Activated naive CD4-positive, alpha-beta T cell treated with anti-CD3 and anti-CD28 coated beads for 36 hours (primary cell): ENCODE results near the gene UBN2. TPM values are rescaled to one million over a fixed set of nuclear protein-coding genes. Genes with fewer than 3 reads are reported as not detected.

ENCODE experiments used
- CTCF ChIA-PET: fragments of 350-600 bp; sonication (Branson Sonifier 250); formaldehyde crosslinking; loops from one replicate; lab custom pipeline; 2021; ENCODE audit warnings: antibody characterized with exemption; lab: Charles Lee
- DNase-seq: peaks from one replicate; pipeline ENCODE4 v3.0.0-alpha.2; 2020
- H3K27ac Mint-ChIP-seq: one replicate; pipeline ENCODE4 v1.8.0; 2021; ENCODE audit warnings: mild to moderate bottlenecking, mixed read lengths
- H3K27me3 Mint-ChIP-seq: one replicate; pipeline ENCODE4 v1.8.0; 2021; ENCODE audit warnings: low read depth, mixed read lengths
- H3K36me3 Mint-ChIP-seq: one replicate; pipeline ENCODE4 v1.8.0; 2021; ENCODE audit warnings: low read depth, mixed read lengths
- H3K4me1 Mint-ChIP-seq: one replicate; pipeline ENCODE4 v1.8.0; 2021; ENCODE audit warnings: low read depth, mixed read lengths
- H3K4me3 Mint-ChIP-seq: one replicate; pipeline ENCODE4 v1.8.0; 2021; ENCODE audit warnings: mild to moderate bottlenecking, moderate library complexity, mixed read lengths
- H3K9me3 Mint-ChIP-seq: one replicate; pipeline ENCODE4 v1.8.0; 2021; ENCODE audit warnings: mixed read lengths
- intact Hi-C: fragments of 100-400 bp; cut with micrococcal nuclease; formaldehyde crosslinking; loops from one replicate; pipeline ENCODE4 v1.15.1; 2023
- total RNA-seq, 2 experiments: library from RNA; stranded (reverse); gene quantifications; one replicate each; pipeline ENCODE4 v1.2.3, GENCODE V29; 2021

The UBN2 gene
- total RNA-seq, 2 experiments from 2014 or later: 9.7 to 10.6 TPM

DNA sequence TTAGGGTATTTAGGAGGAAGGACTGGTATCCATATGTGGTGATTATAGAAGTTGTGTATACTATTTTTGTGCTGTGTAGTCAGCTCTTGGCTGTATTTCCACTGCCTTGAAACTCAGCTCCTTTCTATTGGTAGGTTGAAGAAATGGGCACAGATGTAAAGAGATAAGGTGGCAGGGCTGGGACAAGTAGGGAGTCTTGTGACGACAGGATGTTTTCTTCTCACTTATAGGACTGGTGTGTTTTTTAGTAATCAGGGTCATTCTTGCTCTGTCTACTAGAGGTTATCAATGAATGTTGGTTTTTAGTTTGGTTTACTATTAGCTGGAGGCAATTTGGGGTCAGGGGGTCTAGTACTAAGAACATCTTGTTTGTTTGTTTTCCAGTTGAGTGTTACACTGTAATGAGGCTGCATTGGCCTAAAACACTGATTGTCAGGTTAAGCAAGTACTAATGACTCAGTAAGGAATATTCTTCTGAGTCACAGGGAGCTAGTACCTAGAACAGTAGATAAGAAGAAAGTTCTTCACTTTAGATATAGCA lies 11.8 kb downstream of the UBN2 start:
- peaks cover 8% of the 10 kb centered on the region for H3K4me1 Mint-ChIP-seq
- DNase-seq: no peak
- CTCF ChIA-PET: interaction anchor here (1.7 kb wide), 1 partner anchor 11 kb away, joined by 5 read pairs; no protein-coding TSS in a partner anchor
- intact Hi-C loops: no loop called here
- H3K4me3 Mint-ChIP-seq: no peak overlapping the region
- no peak overlapping the region for H3K27ac Mint-ChIP-seq
- peaks cover 27% of the 10 kb centered on the region for H3K36me3 Mint-ChIP-seq
- no peaks in the 10 kb centered on the region for H3K27me3 Mint-ChIP-seq
- no peaks in the 10 kb centered on the region for H3K9me3 Mint-ChIP-seq

DNA sequence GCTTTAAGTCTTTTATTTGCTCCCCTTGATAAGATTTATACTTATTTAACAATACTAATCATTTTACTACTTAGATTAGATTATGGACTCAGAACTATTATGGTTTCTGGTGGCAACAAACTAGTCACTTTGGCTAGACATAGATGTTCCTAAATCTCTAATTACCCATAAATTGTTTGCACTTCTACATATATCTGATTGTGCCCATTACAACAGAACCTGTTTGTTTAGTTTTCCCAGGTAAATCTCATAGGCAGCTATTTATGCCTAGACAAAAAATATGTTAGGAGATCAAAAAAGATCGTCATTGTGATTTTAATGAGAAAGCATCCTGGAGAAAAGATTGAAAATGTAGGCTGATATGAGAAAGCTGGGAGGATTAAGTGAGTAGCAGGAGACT lies 14.4 kb downstream of the UBN2 start:
- H3K4me3 Mint-ChIP-seq: no peak overlapping the region
- DNase-seq: no peak
- no peaks in the 10 kb centered on the region for H3K27me3 Mint-ChIP-seq
- CTCF ChIA-PET: no interaction called here
- intact Hi-C loops: no loop called here
- H3K36me3 Mint-ChIP-seq: peaks cover 19% of the 10 kb centered on the region
- H3K27ac Mint-ChIP-seq: no peak overlapping the region
- no peaks in the 10 kb centered on the region for H3K9me3 Mint-ChIP-seq
- H3K4me1 Mint-ChIP-seq: peaks cover 8% of the 10 kb centered on the region

DNA sequence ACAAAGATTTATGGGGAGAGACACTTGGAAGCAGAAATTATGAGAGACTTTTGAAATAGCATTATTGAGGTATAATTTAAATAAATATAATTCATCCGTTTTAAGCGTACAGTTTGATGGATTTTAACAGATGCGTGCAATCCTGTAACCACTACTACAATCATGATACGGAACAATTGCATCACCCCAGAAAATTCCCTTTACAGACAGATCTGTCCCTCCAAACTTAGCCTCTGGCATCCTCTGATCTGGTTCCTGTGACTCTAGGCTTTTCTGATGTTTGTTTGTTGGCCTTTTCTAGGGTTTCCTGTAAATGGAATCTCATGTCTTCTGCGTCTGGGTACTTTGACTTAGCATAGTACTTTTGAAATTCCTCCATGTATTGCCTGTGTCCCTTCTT lies 15.5 kb downstream of the UBN2 start:
- Mint-ChIP-seq H3K27ac (no peak overlapping the region), H3K4me3 (no peak overlapping the region), H3K4me1 (peaks cover 8% of the 10 kb centered on the region), H3K27me3 (no peaks in the 10 kb centered on the region), H3K9me3 (no peaks in the 10 kb centered on the region), H3K36me3 (peaks cover 21% of the 10 kb centered on the region)
- intact Hi-C loops: no loop called here
- no peak for DNase-seq
- CTCF ChIA-PET: no interaction called here

DNA sequence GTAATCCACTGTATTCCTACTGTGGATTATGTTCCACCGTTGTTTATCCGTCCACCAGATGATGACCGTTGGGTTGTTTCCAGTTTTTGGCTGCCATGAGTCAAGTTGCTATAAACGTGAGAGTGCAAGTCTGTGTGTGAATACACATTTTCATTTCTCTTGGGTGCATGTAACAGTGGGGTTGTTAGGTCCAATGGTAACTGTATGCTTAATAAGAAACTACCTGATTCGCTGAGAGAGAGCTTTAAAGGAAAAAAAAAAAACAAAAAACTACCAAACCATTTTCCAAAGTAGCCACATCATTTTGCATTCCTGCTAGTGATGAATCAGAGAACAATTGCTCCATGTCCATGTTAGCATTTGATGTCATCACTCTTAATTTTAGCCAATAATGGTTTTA lies 15.9 kb downstream of the UBN2 start:
- no peak for DNase-seq
- Mint-ChIP-seq H3K36me3 (peaks cover 21% of the 10 kb centered on the region), H3K4me1 (peaks cover 8% of the 10 kb centered on the region), H3K27ac (no peak overlapping the region), H3K4me3 (no peak overlapping the region), H3K9me3 (no peaks in the 10 kb centered on the region), H3K27me3 (no peaks in the 10 kb centered on the region)
- CTCF ChIA-PET: no interaction called here
- intact Hi-C loops: no loop called here

DNA sequence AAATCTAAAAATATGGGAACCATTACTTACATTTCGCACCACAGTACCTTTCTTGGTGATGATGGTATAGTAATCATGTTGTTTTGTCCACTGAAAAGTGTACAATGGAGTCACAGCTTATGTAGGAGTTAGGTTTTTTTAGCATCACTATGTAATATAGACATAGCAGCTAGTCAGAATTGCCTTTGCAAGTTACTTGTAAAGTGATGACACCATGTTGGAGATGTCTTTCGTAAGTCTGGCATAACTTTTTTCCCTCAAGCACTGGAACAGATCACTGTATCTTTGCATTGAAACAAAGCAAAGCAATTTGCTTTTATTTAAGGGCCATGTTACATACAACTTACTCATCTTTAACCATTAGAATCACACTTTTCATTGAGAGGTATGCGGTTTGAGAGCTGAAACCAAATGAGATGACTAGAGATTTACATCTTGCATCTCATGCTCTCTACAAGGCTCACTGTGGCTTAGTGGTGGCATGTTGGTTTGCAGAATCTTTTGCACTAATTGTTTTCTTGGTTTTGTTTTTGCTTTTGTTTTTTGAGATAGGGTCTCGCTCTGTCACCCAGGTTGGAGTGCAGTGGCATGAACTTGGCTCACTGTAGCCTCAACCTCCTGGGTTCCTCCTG lies 18.3 kb downstream of the UBN2 start:
- no peak overlapping the region for H3K4me3 Mint-ChIP-seq
- CTCF ChIA-PET: no interaction called here
- H3K36me3 Mint-ChIP-seq: peaks cover 14% of the 10 kb centered on the region
- no peaks in the 10 kb centered on the region for H3K9me3 Mint-ChIP-seq
- H3K27ac Mint-ChIP-seq: no peak overlapping the region
- no peaks in the 10 kb centered on the region for H3K27me3 Mint-ChIP-seq
- H3K4me1 Mint-ChIP-seq: peaks cover 4% of the 10 kb centered on the region
- DNase-seq: no peak
- intact Hi-C loops: no loop called here

DNA sequence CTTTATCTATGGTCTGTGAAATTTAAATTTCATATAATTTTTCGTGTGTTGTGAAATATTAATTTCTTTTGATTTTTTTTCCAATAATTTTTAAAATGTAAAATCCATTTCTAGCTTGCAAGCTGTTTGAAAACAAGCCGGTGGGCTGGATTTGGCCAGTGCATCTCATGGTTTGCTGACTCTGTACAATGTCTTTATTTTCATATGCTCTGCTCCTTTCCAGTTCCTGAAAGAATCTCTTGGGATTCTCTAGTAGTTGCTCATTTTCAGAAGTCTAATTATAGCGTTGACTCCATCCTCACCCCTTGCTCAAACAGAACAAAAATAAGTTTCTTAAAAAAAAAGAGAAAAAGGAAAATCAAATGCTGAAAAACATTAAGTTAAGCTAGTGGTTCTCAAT lies 21.4 kb downstream of the UBN2 start:
- CTCF ChIA-PET: no interaction called here
- no peaks in the 10 kb centered on the region for H3K27me3 Mint-ChIP-seq
- no peak for DNase-seq
- no peak overlapping the region for H3K27ac Mint-ChIP-seq
- H3K9me3 Mint-ChIP-seq: no peaks in the 10 kb centered on the region
- no peaks in the 10 kb centered on the region for H3K4me1 Mint-ChIP-seq
- no peak overlapping the region for H3K4me3 Mint-ChIP-seq
- intact Hi-C loops: no loop called here
- H3K36me3 Mint-ChIP-seq: peaks cover 10% of the 10 kb centered on the region

DNA sequence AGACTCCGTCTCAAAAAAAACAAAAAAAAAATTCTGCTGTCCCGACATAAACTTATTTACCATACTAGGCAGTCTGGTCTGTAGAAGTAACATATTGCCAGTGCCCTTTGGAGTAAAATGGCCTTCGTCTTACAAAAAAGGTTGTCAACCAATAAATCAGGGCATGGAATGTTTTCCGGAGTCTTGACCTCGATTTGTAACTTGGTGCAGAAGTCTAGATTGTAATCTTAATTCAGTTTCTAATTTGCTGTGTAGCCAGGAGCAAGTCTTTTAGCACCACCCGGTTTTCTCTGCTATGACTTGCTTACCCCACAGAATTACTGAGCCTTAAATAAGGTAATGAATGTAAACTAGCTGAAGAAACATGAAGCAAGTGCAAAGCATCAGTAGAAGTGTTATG lies 23.2 kb downstream of the UBN2 start:
- Mint-ChIP-seq H3K4me3 (no peak overlapping the region), H3K27me3 (no peaks in the 10 kb centered on the region), H3K4me1 (no peaks in the 10 kb centered on the region), H3K27ac (no peak overlapping the region), H3K9me3 (no peaks in the 10 kb centered on the region), H3K36me3 (peaks cover 13% of the 10 kb centered on the region)
- no peak for DNase-seq
- intact Hi-C loops: no loop called here
- CTCF ChIA-PET: no interaction called here

DNA sequence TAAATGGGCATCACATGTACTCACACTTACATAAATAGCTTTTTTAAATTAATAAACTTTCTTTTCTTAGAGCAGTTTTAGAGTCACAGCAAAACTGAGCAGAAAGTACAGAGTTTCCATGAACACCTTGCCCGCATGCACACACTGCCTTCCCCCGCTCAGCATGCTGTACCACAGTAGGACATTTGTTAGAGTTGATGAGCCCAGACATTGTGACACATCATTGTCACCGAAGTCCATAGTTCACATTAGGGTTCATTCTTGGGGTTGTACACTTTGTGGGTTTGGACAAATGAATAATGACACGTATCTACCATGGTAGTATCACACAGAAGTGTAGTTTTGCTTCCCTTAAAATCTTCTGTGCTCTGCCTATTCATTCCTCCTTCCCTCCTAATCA lies 23.7 kb downstream of the UBN2 start:
- CTCF ChIA-PET: no interaction called here
- Mint-ChIP-seq H3K9me3 (no peaks in the 10 kb centered on the region), H3K4me3 (no peak overlapping the region), H3K27me3 (no peaks in the 10 kb centered on the region), H3K4me1 (no peaks in the 10 kb centered on the region), H3K27ac (no peak overlapping the region), H3K36me3 (peaks cover 13% of the 10 kb centered on the region)
- intact Hi-C loops: no loop called here
- no peak for DNase-seq

DNA sequence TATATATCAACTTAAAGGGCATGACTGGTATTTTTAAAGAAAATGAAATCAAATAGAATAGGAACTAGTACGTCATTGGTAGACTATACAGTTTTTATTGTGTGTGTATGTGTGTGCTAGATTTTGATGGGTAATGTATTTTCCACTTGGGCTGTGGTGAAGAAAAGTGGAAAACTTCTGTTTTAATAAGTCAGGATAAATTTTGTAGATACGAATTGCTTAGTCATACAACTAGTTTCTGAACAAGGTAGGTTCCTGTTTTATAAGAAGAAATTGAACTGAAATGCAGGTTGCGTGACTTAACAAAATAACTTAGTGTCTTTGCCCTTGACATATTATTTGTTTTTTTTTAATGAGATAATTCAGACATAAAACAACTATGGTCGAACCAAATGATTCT lies 24.3 kb downstream of the UBN2 start:
- intact Hi-C loops: no loop called here
- Mint-ChIP-seq H3K27ac (no peak overlapping the region), H3K4me1 (no peaks in the 10 kb centered on the region), H3K9me3 (no peaks in the 10 kb centered on the region), H3K36me3 (peaks cover 13% of the 10 kb centered on the region), H3K4me3 (no peak overlapping the region), H3K27me3 (no peaks in the 10 kb centered on the region)
- DNase-seq: no peak
- CTCF ChIA-PET: no interaction called here

DNA sequence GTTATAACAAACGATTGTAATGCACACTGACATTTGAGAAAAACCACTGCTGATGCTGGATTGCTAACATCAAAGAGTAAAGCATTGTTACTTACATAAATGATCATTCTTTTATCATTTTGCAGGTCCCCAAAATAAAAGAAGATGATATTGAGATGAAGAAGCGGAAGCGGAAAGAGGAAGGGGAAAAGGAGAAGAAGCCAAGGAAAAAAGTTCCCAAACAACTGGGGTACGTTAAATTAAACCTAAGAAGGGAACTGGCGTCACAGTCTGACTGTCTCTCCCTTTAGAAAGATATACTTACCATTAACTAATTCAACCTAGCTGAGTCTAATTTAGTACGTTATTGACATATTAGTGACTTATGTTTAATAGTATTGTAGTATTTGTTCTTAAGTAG lies 28.1 kb downstream of the UBN2 start:
- intact Hi-C loops: no loop called here
- Mint-ChIP-seq H3K27me3 (no peaks in the 10 kb centered on the region), H3K4me1 (no peaks in the 10 kb centered on the region), H3K4me3 (no peak overlapping the region), H3K36me3 (peaks cover 15% of the 10 kb centered on the region), H3K27ac (no peak overlapping the region), H3K9me3 (no peaks in the 10 kb centered on the region)
- CTCF ChIA-PET: no interaction called here
- no peak for DNase-seq

DNA sequence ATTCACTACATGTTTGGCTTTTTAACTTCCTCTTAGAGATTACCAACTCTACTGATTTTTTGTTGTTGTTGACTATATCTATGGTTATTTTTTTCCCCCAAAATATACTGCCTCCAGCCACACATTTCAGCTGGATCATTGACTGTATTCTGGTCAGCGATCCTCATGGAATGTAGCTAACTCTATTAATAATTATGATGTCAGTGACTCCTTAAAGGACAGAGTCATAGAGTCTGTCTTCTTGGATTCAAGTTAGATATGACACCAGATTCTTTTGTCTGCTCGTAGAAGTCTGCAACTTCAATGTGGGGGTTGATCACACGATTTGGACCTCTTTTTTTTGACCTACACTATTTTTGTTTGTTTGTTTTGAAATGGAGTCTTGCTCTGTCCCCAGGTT lies 33.2 kb downstream of the UBN2 start:
- no peak overlapping the region for H3K4me3 Mint-ChIP-seq
- no peaks in the 10 kb centered on the region for H3K27me3 Mint-ChIP-seq
- intact Hi-C loops: no loop called here
- no peaks in the 10 kb centered on the region for H3K4me1 Mint-ChIP-seq
- H3K36me3 Mint-ChIP-seq: peaks cover 19% of the 10 kb centered on the region
- CTCF ChIA-PET: interaction anchor here (0.6 kb wide), 1 partner anchor 392 kb away, joined by 3 read pairs; no protein-coding TSS in a partner anchor
- no peak for DNase-seq
- no peaks in the 10 kb centered on the region for H3K9me3 Mint-ChIP-seq
- H3K27ac Mint-ChIP-seq: no peak overlapping the region

DNA sequence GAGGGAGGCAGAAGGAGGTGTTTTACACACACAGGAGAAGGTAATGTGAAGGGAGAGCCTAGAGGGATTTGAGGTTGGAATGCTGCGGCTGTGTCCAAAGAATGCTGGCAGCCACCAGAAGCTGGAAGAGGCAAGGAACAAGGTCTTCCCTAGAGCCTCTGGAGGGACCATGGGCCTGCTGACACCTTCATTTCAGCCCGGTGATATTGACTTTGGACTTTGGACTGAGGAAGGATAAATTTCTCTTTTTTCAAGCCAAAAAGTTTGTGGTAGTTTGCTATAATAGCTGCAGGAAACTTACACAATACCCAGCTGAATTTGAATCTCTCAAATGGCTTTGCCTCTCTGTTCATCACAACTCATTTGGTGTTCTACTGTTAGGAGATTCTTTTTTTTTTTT lies 34.6 kb downstream of the UBN2 start:
- no peaks in the 10 kb centered on the region for H3K4me1 Mint-ChIP-seq
- H3K9me3 Mint-ChIP-seq: no peaks in the 10 kb centered on the region
- intact Hi-C loops: no loop called here
- H3K4me3 Mint-ChIP-seq: no peak overlapping the region
- H3K36me3 Mint-ChIP-seq: peaks cover 19% of the 10 kb centered on the region
- no peak for DNase-seq
- H3K27ac Mint-ChIP-seq: no peak overlapping the region
- H3K27me3 Mint-ChIP-seq: no peaks in the 10 kb centered on the region
- CTCF ChIA-PET: no interaction called here

DNA sequence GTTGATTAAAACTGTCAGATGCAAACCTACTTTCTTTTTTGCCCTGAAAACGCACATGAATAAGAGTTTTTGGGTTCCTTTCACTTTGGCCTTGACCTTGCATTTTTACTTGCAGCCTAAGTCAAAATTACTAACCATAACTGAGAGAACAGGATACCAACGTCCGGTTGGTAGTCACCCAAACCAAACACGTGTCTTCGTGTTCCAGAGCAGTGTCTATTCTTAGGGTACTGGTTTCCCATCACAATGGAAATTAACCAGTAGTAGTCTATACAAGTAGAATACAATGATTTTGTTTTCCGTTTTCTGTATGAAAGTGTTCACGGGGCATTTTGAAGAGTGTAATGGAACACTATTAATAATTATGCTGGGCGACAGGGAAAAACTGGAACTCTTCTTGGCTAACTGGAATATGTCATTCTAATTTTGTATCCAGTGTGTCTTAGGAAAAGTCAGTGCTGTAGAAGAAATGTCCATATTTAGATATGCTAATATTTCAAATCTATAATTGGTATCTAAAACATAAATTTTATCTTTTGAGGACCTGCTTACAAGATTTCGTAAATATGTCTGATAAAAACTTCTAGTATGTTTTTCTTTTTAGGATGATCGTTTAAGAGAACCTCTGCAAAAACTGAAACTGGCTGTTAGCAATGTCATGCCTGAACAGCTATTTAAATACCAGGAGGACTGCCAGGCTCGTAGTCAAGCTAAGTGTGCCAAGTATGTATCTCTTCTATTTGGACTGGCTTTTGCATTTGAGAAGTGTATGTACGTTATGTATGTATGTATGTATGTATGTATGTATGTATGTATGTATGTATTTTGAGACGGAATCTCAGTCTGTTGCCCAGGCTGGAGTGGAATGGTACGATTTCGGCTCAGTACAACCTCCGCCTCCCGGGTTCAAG lies 40.9 kb downstream of the UBN2 start:
- Mint-ChIP-seq H3K27me3 (no peaks in the 10 kb centered on the region), H3K4me1 (no peaks in the 10 kb centered on the region), H3K9me3 (no peaks in the 10 kb centered on the region), H3K36me3 (peaks cover 18% of the 10 kb centered on the region), H3K4me3 (no peak overlapping the region), H3K27ac (no peak overlapping the region)
- DNase-seq: no peak
- intact Hi-C loops: no loop called here
- CTCF ChIA-PET: no interaction called here
